Smooth muscle cell (in vitro differentiated cells): Measurements from ENCODE around the gene CSMD2. TPM values are rescaled to one million over a fixed set of nuclear protein-coding genes. Genes with fewer than 3 reads are reported as not detected.

ENCODE experiments used
- DNase-seq: peaks from one replicate; lab custom pipeline; 2025; ENCODE audit not compliant: unreplicated experiment; lab: John Stamatoyannopoulos, UW
- H2AFZ ChIP-seq: fragments of 200-600 bp; sonication (generic); 2 replicates; pipeline ENCODE4 v1.6.0; 2016; ENCODE audit warnings: antibody characterized with exemption, low read depth, mild to moderate bottlenecking
- H3F3A ChIP-seq: fragments of 200-600 bp; sonication (generic); 2 replicates; pipeline ENCODE4 v1.6.0; 2017; ENCODE audit warnings: antibody characterized with exemption, low read depth
- H3K27ac ChIP-seq: fragments of 200-600 bp; sonication (generic); 2 replicates; pipeline ENCODE4 v1.5.1; 2016; ENCODE audit warnings: low read depth, mild to moderate bottlenecking
- H3K27me3 ChIP-seq: fragments of 200-600 bp; sonication (generic); 2 replicates; pipeline ENCODE4 v1.6.1; 2016; ENCODE audit warnings: low read depth, mild to moderate bottlenecking
- H3K36me3 ChIP-seq: fragments of 200-600 bp; sonication (generic); 2 replicates; pipeline ENCODE4 v1.5.1; 2016; ENCODE audit warnings: low read depth
- H3K4me1 ChIP-seq: fragments of 200-600 bp; sonication (generic); 2 replicates; pipeline ENCODE4 v1.5.1; 2016; ENCODE audit warnings: low read depth
- H3K4me2 ChIP-seq: fragments of 200-600 bp; sonication (generic); 2 replicates; pipeline ENCODE4 v1.6.0; 2016; ENCODE audit warnings: mild to moderate bottlenecking
- H3K4me3 ChIP-seq: fragments of 200-600 bp; sonication (generic); 2 replicates; pipeline ENCODE4 v1.5.1; 2016; ENCODE audit warnings: mild to moderate bottlenecking
- H3K79me2 ChIP-seq: fragments of 200-600 bp; sonication (generic); 2 replicates; pipeline ENCODE4 v1.6.0; 2016; ENCODE audit warnings: low read depth, mild to moderate bottlenecking
- H3K9ac ChIP-seq: fragments of 200-600 bp; sonication (generic); 2 replicates; pipeline ENCODE4 v1.6.0; 2016; ENCODE audit warnings: low read depth
- H3K9me3 ChIP-seq: fragments of 200-600 bp; sonication (generic); replicated peaks from 2 replicates; pipeline ENCODE4 v1.5.1; 2016; ENCODE audit warnings: low read depth
- H4K20me1 ChIP-seq: fragments of 200-600 bp; sonication (generic); 2 replicates; pipeline ENCODE4 v1.6.0; 2016; ENCODE audit warnings: low read depth
- WGBS: methylation state at CpG from one replicate; pipeline ENCODE4 v1.1.7; 2016; ENCODE audit warnings: low lambda C conversion rate; 5-methylcytosine and 5-hydroxymethylcytosine counted together
- polyA plus RNA-seq: library from polyadenylated mRNA; unstranded; fragments of >200 nt; fragmentation: Nextera tagmentation; extraction: Ambion mirVana; gene quantifications from 2 replicates; pipeline ENCODE4 v1.2.1, GENCODE V29; 2016
- total RNA-seq: library from RNA; depleted of rRNA; stranded (reverse); fragments of >200 nt; gene quantifications from 2 replicates; pipeline ENCODE4 v1.2.3, GENCODE V29; 2014
- TF ChIP-seq, protein P1 (sequence below): fragments of 200-600 bp; sonication (generic); IDR thresholded peaks from 2 replicates; pipeline ENCODE4 v1.5.1; 2017; ENCODE audit warnings: borderline replicate concordance, mild to moderate bottlenecking, antibody characterized with exemption; ENCODE audit not compliant: insufficient read depth, poor library complexity, severe bottlenecking

Gene CSMD2
- total and polyA plus RNA-seq, 2 experiments from 2014 or later: 0.65 to 1.8 TPM

- no peak overlapping the region for H3K4me2 ChIP-seq
- no peak overlapping the region for H3K9ac ChIP-seq
- no peaks in the 10 kb centered on the region for H3K9me3 ChIP-seq
- no peaks in the 10 kb centered on the region for H3K4me1 ChIP-seq
- H3F3A ChIP-seq: no peaks in the 10 kb centered on the region
- H3K79me2 ChIP-seq: no peaks in the 10 kb centered on the region
- no peak overlapping the region for H3K27ac ChIP-seq
- peaks cover 22% of the 10 kb centered on the region for H3K27me3 ChIP-seq
- no peak overlapping the region for H3K4me3 ChIP-seq
- no peak overlapping the region for H2AFZ ChIP-seq
- DNase-seq: no peak
- no peaks in the 10 kb centered on the region for H4K20me1 ChIP-seq
- 92% methylated on average over 4 of the region's 4 CpGs for WGBS
- TF ChIP-seq, protein P1, sequence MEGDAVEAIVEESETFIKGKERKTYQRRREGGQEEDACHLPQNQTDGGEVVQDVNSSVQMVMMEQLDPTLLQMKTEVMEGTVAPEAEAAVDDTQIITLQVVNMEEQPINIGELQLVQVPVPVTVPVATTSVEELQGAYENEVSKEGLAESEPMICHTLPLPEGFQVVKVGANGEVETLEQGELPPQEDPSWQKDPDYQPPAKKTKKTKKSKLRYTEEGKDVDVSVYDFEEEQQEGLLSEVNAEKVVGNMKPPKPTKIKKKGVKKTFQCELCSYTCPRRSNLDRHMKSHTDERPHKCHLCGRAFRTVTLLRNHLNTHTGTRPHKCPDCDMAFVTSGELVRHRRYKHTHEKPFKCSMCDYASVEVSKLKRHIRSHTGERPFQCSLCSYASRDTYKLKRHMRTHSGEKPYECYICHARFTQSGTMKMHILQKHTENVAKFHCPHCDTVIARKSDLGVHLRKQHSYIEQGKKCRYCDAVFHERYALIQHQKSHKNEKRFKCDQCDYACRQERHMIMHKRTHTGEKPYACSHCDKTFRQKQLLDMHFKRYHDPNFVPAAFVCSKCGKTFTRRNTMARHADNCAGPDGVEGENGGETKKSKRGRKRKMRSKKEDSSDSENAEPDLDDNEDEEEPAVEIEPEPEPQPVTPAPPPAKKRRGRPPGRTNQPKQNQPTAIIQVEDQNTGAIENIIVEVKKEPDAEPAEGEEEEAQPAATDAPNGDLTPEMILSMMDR: no peak
- H3K36me3 ChIP-seq: no peaks in the 10 kb centered on the region
These were observed 203.0 kb downstream of the CSMD2 start for GRCh38 chr1:33962061-33962460.

- no peaks in the 10 kb centered on the region for H4K20me1 ChIP-seq
- 92% methylated on average over 9 of the region's 9 CpGs for WGBS
- H3K9ac ChIP-seq: no peak overlapping the region
- TF ChIP-seq, protein P1: no peak
- H3K27me3 ChIP-seq: peaks cover 28% of the 10 kb centered on the region
- no peak overlapping the region for H3K27ac ChIP-seq
- no peaks in the 10 kb centered on the region for H3K36me3 ChIP-seq
- H3F3A ChIP-seq: no peaks in the 10 kb centered on the region
- DNase-seq: no peak
- no peak overlapping the region for H3K4me2 ChIP-seq
- H3K4me3 ChIP-seq: no peak overlapping the region
- H3K79me2 ChIP-seq: no peaks in the 10 kb centered on the region
- no peaks in the 10 kb centered on the region for H3K9me3 ChIP-seq
- H3K4me1 ChIP-seq: no peaks in the 10 kb centered on the region
- no peak overlapping the region for H2AFZ ChIP-seq
These were observed 204.7 kb downstream of the CSMD2 start for GRCh38 chr1:33960188-33960895.

- no peak for DNase-seq
- 93% methylated on average over 6 of the region's 6 CpGs for WGBS
- H3K4me3 ChIP-seq: no peak overlapping the region
- H4K20me1 ChIP-seq: no peaks in the 10 kb centered on the region
- no peaks in the 10 kb centered on the region for H3K9me3 ChIP-seq
- H3K4me2 ChIP-seq: no peak overlapping the region
- TF ChIP-seq, protein P1: no peak
- no peaks in the 10 kb centered on the region for H3K4me1 ChIP-seq
- H3F3A ChIP-seq: no peaks in the 10 kb centered on the region
- H3K27me3 ChIP-seq: peaks cover 38% of the 10 kb centered on the region
- H3K27ac ChIP-seq: no peak overlapping the region
- no peak overlapping the region for H3K9ac ChIP-seq
- H3K79me2 ChIP-seq: no peaks in the 10 kb centered on the region
- no peak overlapping the region for H2AFZ ChIP-seq
- H3K36me3 ChIP-seq: no peaks in the 10 kb centered on the region
These were observed 207.2 kb downstream of the CSMD2 start for GRCh38 chr1:33957854-33958253.

GRCh38 chr1:33955096-33955495 lies 209.9 kb downstream of the CSMD2 start:
- Histone ChIP-seq H3K36me3 (no peaks in the 10 kb centered on the region), H2AFZ (no peak overlapping the region), H3K9ac (no peak overlapping the region), H3K27ac (no peak overlapping the region), H3K79me2 (no peaks in the 10 kb centered on the region), H3K9me3 (no peaks in the 10 kb centered on the region), H3K4me2 (no peak overlapping the region), H3K4me1 (no peaks in the 10 kb centered on the region), H3K4me3 (no peak overlapping the region), H3F3A (no peaks in the 10 kb centered on the region), H3K27me3 (peaks cover 51% of the 10 kb centered on the region), H4K20me1 (no peaks in the 10 kb centered on the region)
- DNase-seq: no peak
- TF ChIP-seq, protein P1: no peak
- 90% methylated on average over 14 of the region's 14 CpGs for WGBS
